KOPT-K1 (cell line): Measurements from ENCODE around the gene MMP20.
"Not testable (repeated sequence)": the region's sequence is repeated elsewhere in the genome, so short reads cannot be mapped to it uniquely, and the experiment has no call there.

Experiments used
- H3K27ac ChIP-seq: fragments of 200-600 bp; sonication (generic); 2 replicates; pipeline ENCODE4 v1.5.1; 2016; ENCODE audit warnings: antibody characterized with exemption, mild to moderate bottlenecking, low read depth, low read length; ENCODE audit not compliant: poor library complexity, severe bottlenecking
- H3K36me3 ChIP-seq: fragments of 200-600 bp; sonication (generic); 2 replicates; pipeline ENCODE4 v1.5.1; 2017; ENCODE audit warnings: antibody characterized with exemption, mild to moderate bottlenecking, low read length, moderate library complexity; ENCODE audit not compliant: insufficient read depth
- H3K9me3 ChIP-seq: fragments of 200-600 bp; sonication (generic); 2 replicates; pipeline ENCODE4 v1.5.1; 2017; ENCODE audit warnings: antibody characterized with exemption, low read length, mild to moderate bottlenecking; ENCODE audit not compliant: insufficient read depth, poor library complexity, severe bottlenecking

Gene MMP20

DNA sequence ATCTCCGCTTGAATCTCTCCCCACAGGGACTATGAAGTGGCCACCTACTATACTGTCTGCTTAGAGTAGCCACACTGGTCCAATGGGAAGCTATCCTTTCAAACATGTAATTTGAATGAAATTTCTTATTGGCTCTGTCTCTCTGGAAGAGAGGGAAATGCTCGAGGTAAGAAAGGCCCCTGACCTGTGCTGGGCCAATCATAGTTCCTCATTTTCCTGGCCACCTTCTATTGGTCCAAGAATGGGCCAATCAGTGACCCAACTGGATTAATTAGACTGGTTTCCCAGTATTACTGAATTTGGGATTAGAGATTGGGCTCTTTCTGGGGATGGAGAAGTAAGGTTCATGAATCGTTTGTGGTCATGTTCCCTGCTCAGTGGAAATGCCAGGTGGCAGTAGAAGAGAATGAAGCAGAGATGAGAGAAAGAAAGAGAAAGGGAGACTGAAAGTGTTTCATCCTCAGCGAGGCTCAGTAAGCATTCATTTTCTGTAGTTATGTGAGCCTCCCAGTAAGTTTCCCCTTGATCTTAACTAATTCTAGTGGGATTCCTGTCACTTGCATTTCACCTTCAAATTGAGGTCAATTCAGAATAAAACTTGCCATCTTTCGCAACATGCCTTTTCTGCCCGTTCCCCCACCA, 8.4 kb upstream of the MMP20 start:
- Histone ChIP-seq H3K36me3 (no peaks in the 10 kb centered on the region), H3K27ac (no peak overlapping the region), H3K9me3 (no peaks in the 10 kb centered on the region)

DNA sequence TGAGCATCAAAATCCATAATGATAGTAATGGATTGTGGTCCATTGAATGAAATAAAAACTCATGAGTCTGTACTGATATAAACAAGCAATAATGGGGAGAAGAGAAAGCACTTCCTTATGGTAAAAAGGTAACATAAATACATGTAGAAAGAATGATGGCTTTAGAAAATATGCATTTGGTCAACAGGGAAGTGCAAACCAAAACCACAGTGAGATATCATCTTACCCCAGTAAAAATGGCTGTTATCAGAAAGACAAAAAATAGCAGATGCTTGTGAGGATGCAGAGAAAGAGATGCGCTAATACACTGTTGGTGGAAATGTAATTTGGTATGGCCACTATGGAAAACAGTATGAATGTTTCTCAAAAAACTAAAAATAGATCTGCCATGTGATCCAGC, 6.9 kb upstream of the MMP20 start:
- Histone ChIP-seq H3K27ac (no peak overlapping the region), H3K9me3 (no peaks in the 10 kb centered on the region), H3K36me3 (no peaks in the 10 kb centered on the region)

DNA sequence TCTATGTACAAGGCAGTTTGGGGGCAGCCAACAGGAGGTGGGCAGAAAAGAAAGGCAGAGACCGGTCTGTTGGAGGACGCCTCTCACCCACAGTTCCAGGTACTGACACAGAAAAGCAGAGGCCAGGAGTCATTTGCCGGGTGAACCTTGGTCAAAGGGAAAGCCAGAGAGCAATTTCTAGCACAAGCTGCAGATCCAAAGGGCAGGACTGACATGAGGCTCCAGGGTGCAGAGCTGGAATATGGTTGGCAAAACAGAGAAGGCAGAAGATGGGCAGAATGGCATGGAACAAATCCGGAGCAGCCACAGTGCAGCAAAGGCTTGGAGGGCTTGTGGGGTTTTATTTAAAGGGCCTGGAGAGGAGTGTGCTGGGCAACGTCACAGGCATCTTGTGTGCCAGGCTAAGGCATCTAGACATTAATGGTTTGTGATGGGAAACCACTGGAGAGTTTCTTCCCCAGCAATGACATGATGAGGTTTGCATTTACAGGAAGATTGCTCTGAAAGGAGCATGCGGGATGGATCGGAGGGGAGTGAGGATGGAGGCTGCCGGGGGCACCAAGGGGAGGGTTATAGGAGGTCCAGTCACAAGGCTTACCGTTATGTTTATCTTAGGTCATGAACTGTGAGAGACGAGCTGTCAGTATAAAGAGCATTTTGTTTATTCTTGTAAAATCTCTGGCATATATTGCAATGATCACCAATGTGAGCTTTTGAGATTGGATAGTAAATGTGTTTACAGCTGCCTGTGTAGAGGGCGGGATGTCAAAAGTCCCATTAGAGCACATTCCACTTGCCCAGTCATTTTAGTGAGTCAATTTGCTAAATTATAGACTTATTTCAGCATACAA, 5.7 kb upstream of the MMP20 start:
- H3K36me3 ChIP-seq = no peaks in the 10 kb centered on the region
- no peak overlapping the region for H3K27ac ChIP-seq
- no peaks in the 10 kb centered on the region for H3K9me3 ChIP-seq

DNA sequence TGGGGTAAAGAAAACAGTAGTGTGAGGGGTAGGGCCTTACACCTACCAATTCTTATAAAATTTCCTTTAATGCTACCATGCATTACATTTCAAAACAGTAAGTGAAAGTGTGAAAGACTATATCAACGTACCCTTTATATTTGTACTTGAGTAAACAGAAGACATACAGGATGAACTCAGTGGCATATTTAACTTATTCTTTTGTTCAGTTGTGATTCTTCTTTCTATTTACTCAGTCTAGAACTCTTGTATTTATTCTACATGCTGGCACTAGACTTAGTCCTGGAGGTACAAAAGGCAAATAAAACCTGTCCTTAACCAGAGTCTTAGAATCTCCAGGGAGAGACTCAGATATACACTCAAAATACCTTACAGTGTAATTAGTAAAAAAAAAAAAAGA, 4.8 kb upstream of the MMP20 start:
- H3K9me3 ChIP-seq, H3K36me3 ChIP-seq, H3K27ac ChIP-seq: not testable (repeated sequence)

DNA sequence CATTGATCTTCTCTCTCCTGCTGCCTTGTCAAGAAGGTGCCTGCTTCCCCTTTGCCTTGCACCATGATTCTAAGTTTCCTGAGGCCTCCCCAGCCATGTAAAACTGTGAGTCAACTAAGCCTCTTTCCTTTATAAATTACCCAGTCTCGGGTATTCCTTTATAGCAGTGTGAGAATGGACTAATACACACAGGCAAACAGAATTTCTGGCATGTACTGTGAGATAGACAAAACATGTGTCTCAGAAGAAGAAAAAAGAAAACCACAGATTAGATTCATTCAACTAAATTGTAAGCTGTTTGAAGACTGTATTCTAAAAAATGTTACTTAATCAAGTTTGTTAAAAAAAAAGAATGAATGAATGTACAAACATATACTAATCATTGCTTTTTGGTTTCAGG, 1.5 kb upstream of the MMP20 start:
- H3K27ac ChIP-seq = no peak overlapping the region
- H3K9me3 ChIP-seq = no peaks in the 10 kb centered on the region
- H3K36me3 ChIP-seq = no peaks in the 10 kb centered on the region

DNA sequence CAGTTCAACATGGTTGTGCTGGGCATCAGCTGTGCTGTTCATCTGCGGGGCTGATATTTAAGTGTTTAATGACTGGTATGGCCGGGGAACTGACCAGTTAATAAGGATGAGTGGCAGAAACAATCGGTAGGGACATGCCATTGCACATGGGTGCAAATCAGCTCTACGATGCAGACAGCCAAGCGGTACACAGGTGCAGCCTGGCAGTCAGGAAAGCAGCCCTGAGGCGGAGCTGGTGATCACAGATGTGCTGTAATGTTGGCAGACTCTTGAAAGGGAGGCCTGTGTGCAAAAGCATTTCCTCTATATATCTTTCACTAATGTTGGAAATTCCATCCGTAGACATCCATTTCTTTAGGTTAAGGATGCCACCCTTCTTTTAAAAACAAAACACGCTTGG, 1.1 kb downstream of the MMP20 start:
- Histone ChIP-seq H3K27ac (no peak overlapping the region), H3K36me3 (no peaks in the 10 kb centered on the region)

DNA sequence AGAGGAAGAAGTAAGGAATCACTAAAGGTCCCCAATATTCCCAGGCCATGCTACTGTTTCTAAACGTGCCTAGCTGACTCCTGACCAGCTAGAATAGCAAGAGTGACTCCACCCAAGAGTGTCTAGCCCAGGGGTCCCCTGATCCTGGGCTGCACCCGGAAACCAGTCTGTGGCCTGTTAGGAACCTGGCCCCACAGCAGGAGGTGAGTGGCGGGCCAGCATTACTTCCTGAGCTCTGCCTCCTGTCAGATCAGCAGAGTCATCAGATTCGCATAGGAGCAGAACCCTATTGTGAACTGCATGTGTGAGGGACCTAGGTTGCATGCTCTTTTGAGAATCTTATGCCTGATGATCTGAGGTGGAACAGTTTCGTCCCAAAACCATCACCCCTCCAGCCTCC, 2.0 kb downstream of the MMP20 start:
- H3K27ac ChIP-seq = no peak overlapping the region
- H3K36me3 ChIP-seq = no peaks in the 10 kb centered on the region
- H3K9me3 ChIP-seq = no peaks in the 10 kb centered on the region

More for the DNA sequence above, 1.1 kb downstream of the MMP20 start:
- H3K9me3 ChIP-seq = no peaks in the 10 kb centered on the region

DNA sequence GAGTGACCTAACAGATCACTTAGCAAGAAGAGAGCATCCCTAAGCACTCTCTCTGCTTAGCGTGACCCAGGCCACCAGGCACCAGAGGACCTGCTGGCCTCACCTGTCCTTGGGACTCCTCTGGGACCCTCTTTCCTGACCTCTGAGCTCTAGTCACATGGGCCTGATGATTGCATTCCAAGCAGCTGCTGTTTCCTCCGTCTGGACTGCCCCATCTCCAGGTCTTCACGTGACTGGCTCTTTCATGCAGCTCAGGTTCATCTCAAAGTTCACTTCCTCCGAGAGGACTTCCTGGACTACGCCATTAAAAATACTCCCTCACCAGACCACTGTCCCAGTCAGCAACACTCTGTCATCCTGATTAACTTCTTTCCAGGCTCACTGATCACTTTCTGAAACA, 2.9 kb downstream of the MMP20 start:
- Histone ChIP-seq H3K27ac (no peak overlapping the region), H3K36me3 (no peaks in the 10 kb centered on the region), H3K9me3 (no peaks in the 10 kb centered on the region)

DNA sequence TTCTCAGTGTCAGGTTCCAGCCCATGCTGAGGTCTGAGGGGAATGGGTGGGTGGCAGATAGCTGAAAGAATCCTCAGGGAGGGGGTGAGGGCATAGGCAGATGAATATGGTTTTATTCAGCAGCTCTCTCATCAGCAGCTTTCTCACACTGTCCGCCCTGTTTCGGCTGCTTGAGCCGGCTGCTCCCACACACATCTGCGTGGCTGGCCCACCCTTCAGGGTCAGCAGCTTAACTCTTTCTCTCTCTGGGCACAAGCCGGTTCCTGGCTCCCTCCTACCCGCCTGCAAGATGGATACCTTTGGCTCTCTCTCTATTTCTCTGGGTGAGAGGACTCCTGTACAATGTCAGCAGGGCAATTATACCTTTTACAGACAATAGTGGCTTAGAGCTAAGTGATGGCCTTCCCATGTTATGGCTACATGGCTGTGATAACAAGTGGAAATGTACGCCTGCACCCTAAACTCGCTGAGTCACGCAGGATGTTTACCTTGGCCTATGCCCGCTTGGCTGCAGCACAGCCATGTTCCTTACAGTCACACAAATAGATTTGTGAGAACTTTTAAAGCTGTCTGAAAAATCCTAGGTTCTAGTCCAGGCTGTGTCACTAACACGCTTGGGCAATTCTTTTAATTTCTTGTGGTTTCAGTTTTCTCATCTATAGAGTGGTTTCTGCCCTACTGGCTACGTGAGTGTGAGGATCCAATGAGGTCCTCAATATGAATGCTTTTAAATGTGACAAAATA, 4.1 kb downstream of the MMP20 start:
- no peak overlapping the region for H3K27ac ChIP-seq

DNA sequence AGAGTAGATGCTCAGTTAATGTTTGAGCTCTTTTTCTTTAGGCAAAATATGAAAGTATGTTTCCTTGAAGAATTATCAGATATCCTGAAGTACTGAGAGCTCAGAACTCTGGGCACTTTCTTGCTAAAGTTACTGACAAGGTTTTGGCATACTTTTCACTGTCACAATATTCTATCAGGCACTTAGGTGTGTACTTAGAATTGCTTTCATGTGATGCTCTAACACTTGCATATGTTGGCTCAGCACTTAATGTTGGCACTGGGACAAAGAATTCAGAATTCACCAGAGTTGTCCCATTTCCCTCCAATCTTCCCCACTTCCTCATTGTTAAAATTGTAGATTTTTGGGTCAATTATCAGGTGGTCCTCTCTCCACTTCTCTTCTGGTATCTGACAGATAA, 5.0 kb downstream of the MMP20 start:
- Histone ChIP-seq H3K9me3 (no peaks in the 10 kb centered on the region), H3K27ac (no peak overlapping the region), H3K36me3 (no peaks in the 10 kb centered on the region)

More for the DNA sequence above, 4.1 kb downstream of the MMP20 start:
- no peaks in the 10 kb centered on the region for H3K36me3 ChIP-seq
- H3K9me3 ChIP-seq = no peaks in the 10 kb centered on the region

DNA sequence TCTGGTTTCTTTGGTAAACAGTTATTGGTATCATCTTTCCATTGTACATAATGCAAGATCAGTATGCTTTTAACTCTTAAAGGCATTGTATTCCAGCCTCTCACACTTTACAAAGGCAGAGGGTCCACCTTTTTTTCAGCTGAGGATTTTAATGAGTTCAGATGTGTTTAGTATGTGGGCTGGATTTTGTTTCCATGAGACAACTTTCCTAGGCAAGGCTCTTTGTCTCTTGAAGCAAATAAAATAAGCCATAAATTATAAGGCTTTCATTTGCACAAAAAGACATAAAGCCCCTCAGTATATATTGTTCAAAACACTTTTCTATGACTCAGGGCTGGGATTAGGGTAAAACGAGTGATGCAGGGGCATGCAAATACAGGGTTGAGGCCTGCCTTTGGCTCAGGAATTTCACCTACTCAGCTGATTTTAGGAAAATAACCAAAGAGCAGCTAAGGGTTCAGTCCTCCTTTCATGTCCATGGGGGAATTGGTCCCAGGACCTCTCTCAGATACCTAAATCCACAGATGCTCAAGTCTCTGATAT, 7.6 kb downstream of the MMP20 start:
- Histone ChIP-seq H3K27ac (no peak overlapping the region), H3K9me3 (no peaks in the 10 kb centered on the region)

DNA sequence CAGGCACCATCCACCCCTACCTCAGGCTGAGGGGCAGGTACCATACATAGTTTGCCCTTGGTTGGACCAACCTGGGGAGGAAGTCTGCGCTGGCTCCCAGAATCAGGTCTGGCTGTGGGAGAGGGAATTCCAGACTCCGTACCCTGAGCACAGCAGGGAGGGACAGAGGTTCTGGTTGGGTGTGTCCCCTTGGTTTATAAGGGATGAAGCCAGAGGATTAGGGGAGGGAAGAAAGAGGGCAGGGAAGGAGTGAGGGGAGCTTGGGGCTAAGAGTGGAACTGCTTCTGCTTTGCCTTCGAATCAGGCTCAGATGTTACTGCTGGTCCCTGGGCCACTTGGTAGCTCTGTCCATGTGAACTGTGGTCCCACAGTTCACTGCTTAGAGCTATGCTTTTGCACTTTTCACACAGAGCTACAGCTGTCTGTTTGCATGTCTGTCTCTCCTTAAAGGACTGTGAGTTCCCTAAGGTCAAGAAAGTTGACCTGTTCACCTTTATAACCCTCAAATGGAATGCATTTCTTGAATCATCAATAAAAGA, 9.2 kb downstream of the MMP20 start:
- Histone ChIP-seq H3K27ac (no peak overlapping the region), H3K36me3 (no peaks in the 10 kb centered on the region), H3K9me3 (no peaks in the 10 kb centered on the region)

More for the DNA sequence above, 7.6 kb downstream of the MMP20 start:
- no peaks in the 10 kb centered on the region for H3K36me3 ChIP-seq

DNA sequence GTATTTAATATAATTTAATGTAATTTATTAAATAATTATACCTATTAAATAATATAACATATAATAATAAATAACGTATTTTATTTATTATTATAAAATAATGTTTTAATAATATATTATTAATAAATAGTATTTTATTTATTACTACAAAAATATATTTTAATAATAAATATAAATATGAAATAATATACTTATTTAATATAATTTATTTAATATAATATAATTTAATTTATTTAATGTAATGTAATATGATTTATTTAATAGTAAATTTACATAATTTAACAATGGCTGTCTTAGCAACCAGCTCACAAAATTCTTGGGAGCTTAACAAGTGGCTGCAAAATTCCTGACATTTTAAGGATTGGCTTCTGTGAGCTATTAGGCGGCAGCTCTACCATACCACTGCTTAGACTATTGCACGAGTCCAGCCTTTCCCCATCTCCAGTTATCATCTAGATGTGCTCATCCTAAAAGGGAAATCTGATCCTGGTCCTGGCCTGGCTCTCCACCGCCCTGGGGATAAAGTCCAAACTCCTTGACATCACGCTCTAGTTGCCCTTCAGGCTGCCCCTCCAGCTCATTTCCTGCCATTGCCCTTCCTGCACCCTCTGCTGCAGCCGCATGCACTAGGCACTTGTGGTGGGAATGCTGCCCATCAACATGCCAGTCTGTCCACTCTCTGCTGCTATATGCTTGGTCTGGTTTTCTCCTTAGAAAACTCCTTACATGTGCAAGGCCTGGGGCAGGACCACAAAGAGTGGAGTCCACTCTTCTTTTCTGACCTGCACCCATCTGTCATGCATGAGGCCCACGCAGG, 9.8 kb downstream of the MMP20 start:
- Histone ChIP-seq H3K9me3 (no peaks in the 10 kb centered on the region), H3K36me3 (no peaks in the 10 kb centered on the region), H3K27ac (no peak overlapping the region)

DNA sequence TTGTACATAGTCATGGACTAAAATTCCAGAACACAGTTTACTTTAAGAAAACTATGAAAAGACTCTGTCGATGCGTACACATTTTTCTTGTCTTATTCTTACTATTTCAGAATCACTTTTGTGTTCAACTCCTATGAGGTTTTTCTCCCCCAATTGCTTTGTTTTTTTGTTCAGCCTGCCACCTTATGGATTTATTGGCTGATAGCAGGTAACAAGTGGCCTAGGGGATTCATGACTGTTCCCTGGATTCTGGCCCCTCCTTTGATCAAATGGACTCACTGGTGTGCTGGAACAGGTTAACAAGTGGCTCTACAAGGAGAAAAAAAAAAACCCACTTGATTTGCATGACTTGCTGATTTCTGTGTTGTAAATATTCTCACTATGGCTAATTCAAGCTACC, 10.6 kb downstream of the MMP20 start:
- no peak overlapping the region for H3K27ac ChIP-seq
- no peaks in the 10 kb centered on the region for H3K36me3 ChIP-seq
- H3K9me3 ChIP-seq = no peaks in the 10 kb centered on the region
